GM12878 (cell line): ENCODE data around the gene INSC. TPM values are rescaled to one million over a fixed set of nuclear protein-coding genes. Genes with fewer than 3 reads are reported as not detected.

Experiments
- ATAC-seq: fragments of 200-7000 bp; cut with Tn5 transposase; 3 replicates; pipeline ENCODE4 v1.9.1; 2020; ENCODE audit warnings: mild to moderate bottlenecking, moderate library complexity
- BruUV-seq: library from RNA; stranded (reverse); fragments of 400-500 nt; replicated peaks from 2 replicates; lab custom pipeline; 2021; lab: Mats Ljungman, UMichigan
- CTCF ChIA-PET: fragments of 300-600 bp; sonication (Branson Sonifier 250); formaldehyde crosslinking; extraction: SDS; loops from one replicate; lab custom pipeline; 2021; ENCODE audit warnings: inconsistent platforms; lab: Yijun Ruan, JAX
- POLR2A ChIA-PET: fragments of 350-600 bp; formaldehyde crosslinking; extraction: SDS; loops from one replicate; lab custom pipeline; 2021; ENCODE audit warnings: inconsistent platforms; lab: Charles Lee
- RAD21 ChIA-PET: fragments of 300-600 bp; sonication (Branson Sonifier 250); formaldehyde crosslinking; loops from one replicate; lab custom pipeline; 2023; ENCODE audit warnings: antibody characterized with exemption; ENCODE audit not compliant: unreplicated experiment; lab: Charles Lee
- SMC1A ChIA-PET: fragments of 300-600 bp; sonication (Branson Sonifier 250); formaldehyde crosslinking; loops from one replicate; lab custom pipeline; 2023; ENCODE audit not compliant: unreplicated experiment, uncharacterized antibody; lab: Charles Lee
- DNase-seq: peaks from one replicate; pipeline ENCODE4 v3.0.0-alpha.2; 2011; ENCODE audit warnings: low read depth, low spot score
- FAIRE-seq: peaks from 3 replicates; lab custom pipeline; 2011; peaks lifted over from hg19 to GRCh38; lab: Jason Lieb, UNC
- H2AFZ ChIP-seq: 2 replicates; pipeline ENCODE4 v1.6.0; 2011; ENCODE audit warnings: low read depth, low read length, control low read depth; ENCODE audit not compliant: control insufficient read depth
- H3K27ac ChIP-seq: 2 replicates; pipeline ENCODE4 v1.5.1; 2011; ENCODE audit warnings: control low read depth; ENCODE audit not compliant: control insufficient read depth, insufficient read depth
- H3K27me3 ChIP-seq, 2 experiments: replicated peaks in 1 of 2; 2 replicates each; pipeline versions ENCODE4 v1.6.0 to v1.6.1; 2011; ENCODE audit warnings: low read length in 1 of 2; ENCODE audit not compliant: control insufficient read depth in 2 of 2, insufficient read depth in 2 of 2
- H3K36me3 ChIP-seq, 2 experiments: 2 replicates each; pipeline ENCODE4 v1.5.1; 2011; ENCODE audit warnings: low read length in 1 of 2; ENCODE audit not compliant: control insufficient read depth in 2 of 2, insufficient read depth in 2 of 2
- H3K4me1 ChIP-seq: 2 replicates; pipeline ENCODE4 v1.6.1; 2011; ENCODE audit warnings: mild to moderate bottlenecking, low read length, moderate library complexity, mixed read lengths; ENCODE audit not compliant: control insufficient read depth, insufficient read depth
- H3K4me2 ChIP-seq: 2 replicates; pipeline ENCODE4 v1.6.0; 2011; ENCODE audit warnings: control low read depth; ENCODE audit not compliant: control insufficient read depth, insufficient read depth
- H3K4me3 ChIP-seq: fragments of 200-600 bp; sonication (generic); 2 replicates; pipeline ENCODE4 v1.5.1; 2016
- H3K79me2 ChIP-seq: 2 replicates; pipeline ENCODE4 v1.6.0; 2011; ENCODE audit warnings: low read length; ENCODE audit not compliant: control insufficient read depth, insufficient read depth
- H3K9ac ChIP-seq: 2 replicates; pipeline ENCODE4 v1.8.0; 2011; ENCODE audit warnings: low read length, control low read depth, mixed read lengths; ENCODE audit not compliant: control insufficient read depth, insufficient read depth
- H3K9me3 ChIP-seq: replicated peaks from 3 replicates; pipeline ENCODE4 v1.5.1; 2011; ENCODE audit warnings: mild to moderate bottlenecking, low read length; ENCODE audit not compliant: control insufficient read depth, insufficient read depth
- H4K20me1 ChIP-seq: 2 replicates; pipeline ENCODE4 v1.6.0; 2011; ENCODE audit not compliant: control insufficient read depth, insufficient read depth
- CHD1 ChIP-seq: IDR thresholded peaks from 2 replicates; pipeline ENCODE4 v1.6.1; 2012; ENCODE audit warnings: low read depth, low read length, improper control_type of control experiment
- E2F8 ChIP-seq: fragments of 450-650 bp; IDR thresholded peaks from 2 replicates; pipeline ENCODE4 v1.6.1; 2018; ENCODE audit warnings: mild to moderate bottlenecking, low read depth, moderate library complexity; ENCODE audit not compliant: partially characterized antibody
- E4F1 ChIP-seq: fragments of 450-650 bp; IDR thresholded peaks from 2 replicates; pipeline ENCODE4 v1.6.1; 2018; ENCODE audit warnings: borderline replicate concordance, mild to moderate bottlenecking; ENCODE audit not compliant: partially characterized antibody
- ESRRA ChIP-seq: IDR thresholded peaks from 2 replicates; pipeline ENCODE4 v1.6.1; 2012; ENCODE audit warnings: mild to moderate bottlenecking, low read length, improper control_type of control experiment
- FOS ChIP-seq: IDR thresholded peaks from 3 replicates; pipeline ENCODE4 v1.6.1; 2011; ENCODE audit warnings: borderline replicate concordance; ENCODE audit not compliant: insufficient read length; ENCODE audit errors: extremely low read depth
- FOXM1 ChIP-seq: IDR thresholded peaks from 2 replicates; pipeline ENCODE4 v1.6.1; 2012; ENCODE audit warnings: low read depth, mild to moderate bottlenecking, inconsistent platforms, low read length, moderate library complexity
- IRF4 ChIP-seq: IDR thresholded peaks from 2 replicates; pipeline ENCODE4 v1.6.1; 2011; ENCODE audit warnings: low read depth, low read length
- MXI1 ChIP-seq: fragments of 150-350 bp; IDR thresholded peaks from 2 replicates; pipeline ENCODE4 v1.6.1; 2011; ENCODE audit warnings: low read depth, mild to moderate bottlenecking, inconsistent platforms, low read length, improper control_type of control experiment
- NFIC ChIP-seq: IDR thresholded peaks from 2 replicates; pipeline ENCODE4 v1.6.1; 2012; ENCODE audit warnings: low read depth, mild to moderate bottlenecking, inconsistent platforms, low read length, moderate library complexity
- RCOR1 ChIP-seq: conservative IDR thresholded peaks from 2 replicates; pipeline ENCODE4 v1.6.1; 2012; ENCODE audit warnings: low read depth, low read length, improper control_type of control experiment
- RUNX3 ChIP-seq: IDR thresholded peaks from 2 replicates; pipeline ENCODE4 v1.6.1; 2012; ENCODE audit warnings: low read length, inconsistent platforms
- SIN3A ChIP-seq: IDR thresholded peaks from 2 replicates; pipeline ENCODE4 v1.6.1; 2012; ENCODE audit warnings: low read depth, low read length, improper control_type of control experiment
- SREBF2 ChIP-seq: IDR thresholded peaks from 2 replicates; pipeline ENCODE4 v1.6.1; 2012; ENCODE audit warnings: mild to moderate bottlenecking, low read length
- SUPT20H ChIP-seq: IDR thresholded peaks from 2 replicates; pipeline ENCODE4 v1.6.1; 2011; ENCODE audit warnings: low read depth, mild to moderate bottlenecking, low read length, moderate library complexity, borderline replicate concordance; ENCODE audit not compliant: control insufficient read depth
- USF2 ChIP-seq: IDR thresholded peaks from 2 replicates; pipeline ENCODE4 v1.6.1; 2011; ENCODE audit warnings: low read depth, low read length, improper control_type of control experiment, borderline replicate concordance
- ZBTB4 ChIP-seq: fragments of 450-650 bp; formaldehyde crosslinking; IDR thresholded peaks from 2 replicates; pipeline ENCODE4 v1.4.0; 2022; ENCODE audit warnings: mild to moderate bottlenecking, moderate library complexity
- ZSCAN29 ChIP-seq: fragments of 450-650 bp; IDR thresholded peaks from 2 replicates; pipeline ENCODE4 v1.6.1; 2017; ENCODE audit warnings: mild to moderate bottlenecking, moderate library complexity
- in situ Hi-C: fragments of 300-500 bp; cut with MboI; formaldehyde crosslinking; loops from 9 replicates; pipeline ENCODE4 v1.14.3; 2018; ENCODE audit warnings: mixed read lengths
- intact Hi-C: fragments of 100-400 bp; cut with micrococcal nuclease; formaldehyde crosslinking; loops from one replicate; pipeline ENCODE4 v1.14.2; 2022; ENCODE audit not compliant: unreplicated experiment
- polyA plus RNA-seq, 11 experiments: library from polyadenylated mRNA; depleted of rRNA in 4 of 11; unstranded in 6 of 11; stranded (reverse) in 5 of 11; fragments of >200 nt; fragmentation: Nextera tagmentation in 4 of 11; fragmentation: Illumina TruSeq in 1 of 11; extraction: Ambion mirVana in 4 of 11; extraction: Trizol in 1 of 11; gene quantifications; 1 replicate in 1 of 11; 2 replicates in 10 of 11; pipeline versions ENCODE4 v1.2.1 to v1.2.3, GENCODE V29; 2011 to 2016; ENCODE audit warnings: inconsistent platforms in 2 of 11, missing spikeins in 2 of 11, low read depth in 1 of 11
- total RNA-seq, 4 experiments: library from RNA; depleted of rRNA in 3 of 4; stranded (reverse); fragments of >200 nt in 3 of 4; fragmentation: Illumina TruSeq in 1 of 4; extraction: Trizol in 1 of 4; gene quantifications; 2 replicates each; pipeline versions ENCODE4 v1.2.1 to v1.2.3, GENCODE V29; 2013 to 2021

Gene INSC
- total and polyA plus RNA-seq, 10 of the 15 experiments (the other 5 are each of a cell fraction or from before 2014, with no cell fraction given) = 0.13 to 0.33 TPM; not detected in 8

- Histone ChIP-seq H3K4me3 (no peak overlapping the region), H3K79me2 (no peaks in the 10 kb centered on the region), H3K27me3 (no peaks in the 10 kb centered on the region), H4K20me1 (no peaks in the 10 kb centered on the region), H3K27ac (no peak overlapping the region), H2AFZ (no peak overlapping the region), H3K4me2 (no peak overlapping the region), H3K9ac (no peak overlapping the region), H3K36me3 (no peaks in the 10 kb centered on the region), H3K9me3 (no peaks in the 10 kb centered on the region), H3K4me1 (no peaks in the 10 kb centered on the region)
- ATAC-seq (no peak), FAIRE-seq (no peak), DNase-seq (no peak)
- RAD21 ChIA-PET = no interaction called here
- SMC1A ChIA-PET = interaction anchor here (0.9 kb wide), 1 partner anchor 12 kb away, joined by 3 read pairs; no protein-coding TSS in a partner anchor
- BruUV-seq = no TSS peak
- CTCF ChIA-PET = no interaction called here
- POLR2A ChIA-PET = no interaction called here
- intact Hi-C loops (no loop called here), in situ Hi-C loops (no loop called here)
- no peak for TF ChIP-seq E4F1
- no peak for TF ChIP-seq FOS
- no peak for TF ChIP-seq MXI1
- no peak for TF ChIP-seq NFIC
- TF ChIP-seq IRF4 = no peak
- TF ChIP-seq ZBTB4 (CRISPR knock-in tag) = no peak
- TF ChIP-seq ZSCAN29 = no peak
- TF ChIP-seq SREBF2 = no peak
- no peak for TF ChIP-seq RUNX3
- no peak for TF ChIP-seq SUPT20H
- TF ChIP-seq FOXM1 = no peak
- TF ChIP-seq USF2 = no peak
- no peak for TF ChIP-seq E2F8
- TF ChIP-seq CHD1 = no peak
- TF ChIP-seq SIN3A = no peak
- TF ChIP-seq RCOR1 = no peak
- no peak for TF ChIP-seq ESRRA
Measured at GRCh38 chr11:15166204-15166603, 51.5 kb downstream of the INSC start.
